A673 (cell line): ENCODE measurements around the gene FOXO1. TPM values are rescaled to one million over a fixed set of nuclear protein-coding genes. Genes with fewer than 3 reads are reported as not detected.

Experiments
- BruUV-seq: library from RNA; stranded (reverse); fragments of 400-500 nt; replicated peaks from 2 replicates; lab custom pipeline; 2021; lab: Mats Ljungman, UMichigan
- CTCF ChIA-PET: fragments of 300-600 bp; sonication (Branson Sonifier 250); formaldehyde crosslinking; loops from one replicate; lab custom pipeline; 2022; ENCODE audit warnings: antibody characterized with exemption; lab: Charles Lee
- POLR2A ChIA-PET: fragments of 300-600 bp; sonication (Branson Sonifier 250); formaldehyde crosslinking; loops from one replicate; lab custom pipeline; 2022; ENCODE audit warnings: antibody characterized with exemption; ENCODE audit not compliant: low non-redundant PET; lab: Charles Lee
- DNase-seq: peaks from one replicate; pipeline ENCODE4 v3.0.0-alpha.2; 2015; ENCODE audit warnings: low spot score
- H3K27ac ChIP-seq: fragments of 200-600 bp; sonication (generic); 2 replicates; pipeline ENCODE4 v1.5.1; 2016; ENCODE audit warnings: mixed run types, low read depth, mild to moderate bottlenecking, mixed read lengths, antibody characterized with exemption, low read length; ENCODE audit not compliant: poor library complexity, severe bottlenecking
- H3K27me3 ChIP-seq: fragments of 200-600 bp; sonication (generic); replicated peaks from 2 replicates; pipeline ENCODE4 v1.6.1; 2017; ENCODE audit warnings: mixed run types, low read depth, mild to moderate bottlenecking, mixed read lengths, antibody characterized with exemption, low read length; ENCODE audit not compliant: insufficient read depth, poor library complexity
- H3K36me3 ChIP-seq: fragments of 200-600 bp; sonication (generic); 2 replicates; pipeline ENCODE4 v1.6.1; 2016; ENCODE audit warnings: mixed run types, mild to moderate bottlenecking, mixed read lengths, antibody characterized with exemption, low read length; ENCODE audit not compliant: insufficient read depth, poor library complexity, severe bottlenecking
- H3K4me1 ChIP-seq: fragments of 200-600 bp; sonication (generic); 2 replicates; pipeline ENCODE4 v1.6.1; 2017; ENCODE audit warnings: mixed run types, mild to moderate bottlenecking, mixed read lengths, antibody characterized with exemption, low read length; ENCODE audit not compliant: insufficient read depth, poor library complexity, severe bottlenecking
- H3K4me3 ChIP-seq: fragments of 200-600 bp; sonication (generic); 2 replicates; pipeline ENCODE4 v1.5.1; 2016; ENCODE audit warnings: low read depth, mixed run types, mild to moderate bottlenecking, mixed read lengths, low read length; ENCODE audit not compliant: poor library complexity, severe bottlenecking
- H3K9me3 ChIP-seq: fragments of 200-600 bp; sonication (generic); 2 replicates; pipeline ENCODE4 v1.6.1; 2016; ENCODE audit warnings: mixed run types, low read depth, mild to moderate bottlenecking, mixed read lengths, antibody characterized with exemption, low read length; ENCODE audit not compliant: poor library complexity, severe bottlenecking
- EZH2 ChIP-seq: fragments of 200-600 bp; sonication (generic); IDR thresholded peaks from 2 replicates; pipeline ENCODE4 v1.6.1; 2017; ENCODE audit warnings: borderline replicate concordance, low read depth, mild to moderate bottlenecking, mixed read lengths, antibody characterized with exemption, low read length; ENCODE audit not compliant: poor library complexity, severe bottlenecking
- intact Hi-C: fragments of 100-400 bp; cut with micrococcal nuclease; formaldehyde crosslinking; loops from one replicate; pipeline ENCODE4 v1.10.0; 2022; ENCODE audit not compliant: unreplicated experiment
- total RNA-seq: library from RNA; stranded (reverse); gene quantifications from 2 replicates; pipeline ENCODE4 v1.2.3, GENCODE V29; 2021
- TF ChIP-seq, protein P1 (sequence below): fragments of 300-800, 200-600 bp; sonication (generic); conservative IDR thresholded peaks from 2 replicates; pipeline ENCODE4 v1.5.1; 2017; ENCODE audit warnings: low read depth, mild to moderate bottlenecking, antibody characterized with exemption, low read length, moderate library complexity, mixed read lengths

FOXO1 gene
- total RNA-seq, 1 experiment from 2014 or later: 2.9 TPM

DNA sequence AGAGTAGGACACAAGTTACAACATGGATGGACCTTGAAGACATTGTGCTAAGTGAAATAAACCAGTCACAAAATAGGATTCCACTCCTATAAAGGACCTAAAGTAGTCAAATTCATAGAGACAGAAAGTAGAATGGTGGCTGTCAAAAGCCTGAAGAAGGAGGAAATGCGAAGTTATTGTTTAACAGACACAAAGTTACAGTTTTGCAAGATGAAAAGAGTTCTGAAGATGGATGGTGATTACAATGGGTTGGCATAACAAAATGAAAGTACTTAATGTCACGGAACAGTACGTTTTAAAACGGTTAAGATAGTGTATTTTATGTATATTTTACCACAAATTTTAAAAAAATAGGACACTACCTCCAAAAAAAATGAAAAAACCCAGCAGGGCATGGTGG, 34.8 kb downstream of the FOXO1 start:
- TF ChIP-seq EZH2: no peak
- TF ChIP-seq, protein P1, sequence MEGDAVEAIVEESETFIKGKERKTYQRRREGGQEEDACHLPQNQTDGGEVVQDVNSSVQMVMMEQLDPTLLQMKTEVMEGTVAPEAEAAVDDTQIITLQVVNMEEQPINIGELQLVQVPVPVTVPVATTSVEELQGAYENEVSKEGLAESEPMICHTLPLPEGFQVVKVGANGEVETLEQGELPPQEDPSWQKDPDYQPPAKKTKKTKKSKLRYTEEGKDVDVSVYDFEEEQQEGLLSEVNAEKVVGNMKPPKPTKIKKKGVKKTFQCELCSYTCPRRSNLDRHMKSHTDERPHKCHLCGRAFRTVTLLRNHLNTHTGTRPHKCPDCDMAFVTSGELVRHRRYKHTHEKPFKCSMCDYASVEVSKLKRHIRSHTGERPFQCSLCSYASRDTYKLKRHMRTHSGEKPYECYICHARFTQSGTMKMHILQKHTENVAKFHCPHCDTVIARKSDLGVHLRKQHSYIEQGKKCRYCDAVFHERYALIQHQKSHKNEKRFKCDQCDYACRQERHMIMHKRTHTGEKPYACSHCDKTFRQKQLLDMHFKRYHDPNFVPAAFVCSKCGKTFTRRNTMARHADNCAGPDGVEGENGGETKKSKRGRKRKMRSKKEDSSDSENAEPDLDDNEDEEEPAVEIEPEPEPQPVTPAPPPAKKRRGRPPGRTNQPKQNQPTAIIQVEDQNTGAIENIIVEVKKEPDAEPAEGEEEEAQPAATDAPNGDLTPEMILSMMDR: no peak
- Histone ChIP-seq H3K4me1 (no peaks in the 10 kb centered on the region), H3K27ac (no peak overlapping the region), H3K27me3 (no peaks in the 10 kb centered on the region), H3K4me3 (no peak overlapping the region), H3K36me3 (no peaks in the 10 kb centered on the region), H3K9me3 (no peaks in the 10 kb centered on the region)
- no peak for DNase-seq
- no TSS peak for BruUV-seq
- CTCF ChIA-PET: no interaction called here
- POLR2A ChIA-PET: no interaction called here
- intact Hi-C loops: no loop called here

DNA sequence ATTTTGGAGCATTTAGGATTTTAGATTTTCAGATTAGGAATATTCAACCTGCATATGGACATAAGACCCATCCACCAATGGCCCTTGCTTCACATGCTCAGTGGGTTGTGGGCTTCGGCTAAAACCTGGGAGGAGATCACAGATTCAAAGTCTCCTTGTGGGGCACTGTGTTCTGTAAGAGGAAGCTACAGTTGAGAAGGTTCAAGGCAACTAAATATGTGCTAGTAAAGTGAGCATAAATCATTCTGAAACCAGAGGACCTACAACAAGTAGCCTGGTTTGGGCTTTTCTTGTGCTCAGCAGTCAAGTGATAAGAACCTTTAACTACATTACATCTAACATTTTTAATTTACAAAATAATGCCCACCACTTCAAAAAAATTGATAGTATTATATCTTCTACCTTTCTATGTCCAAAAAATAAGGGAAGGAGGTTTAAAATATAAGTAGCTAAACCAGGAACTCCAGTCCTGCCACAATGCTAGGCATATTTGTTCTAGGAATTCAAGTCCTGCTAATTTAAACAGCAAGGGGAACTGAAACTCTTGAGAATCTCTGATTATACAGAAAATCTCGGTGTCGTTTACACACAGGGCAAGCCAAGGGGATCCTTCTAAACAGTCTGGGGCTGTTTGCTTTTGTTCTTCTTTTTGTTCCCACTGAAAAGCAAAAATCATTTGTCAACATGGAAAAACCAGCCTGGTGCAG, 36.6 kb downstream of the FOXO1 start:
- POLR2A ChIA-PET: no interaction called here
- no peaks in the 10 kb centered on the region for H3K9me3 ChIP-seq
- intact Hi-C loops: no loop called here
- no peak overlapping the region for H3K27ac ChIP-seq
- H3K27me3 ChIP-seq: no peaks in the 10 kb centered on the region
- no peak for TF ChIP-seq EZH2
- TF ChIP-seq, protein P1: no peak
- no peak overlapping the region for H3K4me3 ChIP-seq
- DNase-seq: no peak
- no peaks in the 10 kb centered on the region for H3K36me3 ChIP-seq
- no TSS peak for BruUV-seq
- CTCF ChIA-PET: no interaction called here
- H3K4me1 ChIP-seq: no peaks in the 10 kb centered on the region

GRCh38 chr13:40626977-40627376, 39.5 kb downstream of the FOXO1 start:
- no peak overlapping the region for H3K27ac ChIP-seq
- intact Hi-C loops: no loop called here
- CTCF ChIA-PET: no interaction called here
- no peak for TF ChIP-seq EZH2
- TF ChIP-seq, protein P1: no peak
- BruUV-seq: no TSS peak
- DNase-seq: no peak
- no peaks in the 10 kb centered on the region for H3K9me3 ChIP-seq
- no peaks in the 10 kb centered on the region for H3K36me3 ChIP-seq
- H3K4me1 ChIP-seq: no peaks in the 10 kb centered on the region
- H3K27me3 ChIP-seq: no peaks in the 10 kb centered on the region
- H3K4me3 ChIP-seq: no peak overlapping the region
- POLR2A ChIA-PET: no interaction called here
